A549 (cell line): ENCODE data around the gene GDF9. TPM values are rescaled to one million over a fixed set of nuclear protein-coding genes. Genes with fewer than 3 reads are reported as not detected.
A peak's percentile ranks its signal among the peaks of the same experiment; 100 is the strongest.

Experiments
- ATAC-seq, 2 experiments: fragments of 200-7000 bp in 1 of 2; fragments of >200 bp in 1 of 2; cut with Nextera tagmentation in 1 of 2; cut with Tn5 transposase in 1 of 2; 3 replicates each; pipeline versions ENCODE4 v1.8.0 to v1.9.1; 2018 to 2020; ENCODE audit warnings: mild to moderate bottlenecking in 1 of 2, moderate library complexity in 1 of 2
- CTCF ChIA-PET: fragments of 300-600 bp; sonication (Branson Sonifier 250); formaldehyde crosslinking; extraction: SDS; loops from one replicate; lab custom pipeline; 2021; ENCODE audit warnings: antibody characterized with exemption, inconsistent platforms; lab: Yijun Ruan, JAX
- POLR2A ChIA-PET: fragments of 350-600 bp; formaldehyde crosslinking; extraction: SDS; loops from one replicate; lab custom pipeline; 2021; ENCODE audit warnings: antibody characterized with exemption, inconsistent platforms; lab: Yijun Ruan, JAX
- DNase-seq, 2 experiments: peaks; one replicate each; pipeline versions ENCODE4 v3.0.0 to v3.0.0-alpha.2; 2011 to 2016; ENCODE audit warnings: low read depth in 1 of 2, low spot score in 1 of 2
- FAIRE-seq: peaks from 2 replicates; lab custom pipeline; 2011; peaks lifted over from hg19 to GRCh38; lab: Jason Lieb, UNC
- H3K27ac ChIP-seq, 2 experiments: fragments of >200 bp; sonication (Bioruptor Twin); formaldehyde crosslinking; 3 replicates each; pipeline ENCODE4 v1.5.1; 2016 to 2017
- H3K4me1 ChIP-seq: fragments of >200 bp; sonication (Bioruptor Twin); formaldehyde crosslinking; 3 replicates; pipeline ENCODE4 v1.6.1; 2016
- H3K4me2 ChIP-seq: fragments of >200 bp; sonication (Bioruptor Twin); formaldehyde crosslinking; 3 replicates; pipeline ENCODE4 v1.6.1; 2016
- H3K4me3 ChIP-seq: fragments of >200 bp; sonication (Bioruptor Twin); formaldehyde crosslinking; 3 replicates; pipeline ENCODE4 v1.5.1; 2016
- H3K9me3 ChIP-seq: fragments of >200 bp; sonication (Bioruptor Twin); formaldehyde crosslinking; 3 replicates; pipeline ENCODE4 v1.6.1; 2016
- BHLHE40 ChIP-seq: IDR thresholded peaks from 2 replicates; pipeline ENCODE4 v1.6.1; 2012; ENCODE audit warnings: low read depth, low read length, inconsistent platforms
- CBX2 ChIP-seq: fragments of 200-600 bp; sonication (generic); IDR thresholded peaks from 2 replicates; pipeline ENCODE4 v1.6.1; 2016; ENCODE audit warnings: low read depth, mild to moderate bottlenecking, borderline replicate concordance
- CHD4 ChIP-seq: fragments of 200-600 bp; sonication (generic); IDR thresholded peaks from 2 replicates; pipeline ENCODE4 v1.6.1; 2016; ENCODE audit warnings: antibody characterized with exemption, mild to moderate bottlenecking, borderline replicate concordance
- EHMT2 ChIP-seq: fragments of 200-600 bp; sonication (generic); IDR thresholded peaks from 2 replicates; pipeline ENCODE4 v1.6.1; 2016; ENCODE audit warnings: antibody characterized with exemption, low read depth, mild to moderate bottlenecking, moderate library complexity
- EP300 ChIP-seq, 2 experiments: fragments of >200 bp; sonication (Bioruptor Twin); formaldehyde crosslinking; IDR thresholded peaks; 2 replicates in 1 of 2; 3 replicates in 1 of 2; pipeline ENCODE4 v1.6.1; 2016 to 2017
- ESRRA ChIP-seq: fragments of 150-350 bp; IDR thresholded peaks from 2 replicates; pipeline ENCODE4 v1.6.1; 2014; ENCODE audit warnings: mild to moderate bottlenecking, low read length, borderline replicate concordance
- FOSB ChIP-seq: fragments of 250-450 bp; sonication (Bioruptor Pico); IDR thresholded peaks from 2 replicates; pipeline ENCODE4 v1.5.0; 2020; ENCODE audit warnings: mild to moderate bottlenecking, moderate library complexity
- FOSL2 ChIP-seq, 2 experiments: fragments of 450-650 bp in 1 of 2; fragments of >200 bp in 1 of 2; sonication (Bioruptor Twin) in 1 of 2; formaldehyde crosslinking; IDR thresholded peaks; 2 replicates each; pipeline versions ENCODE4 v1.5.0 to v1.6.1; 2016 to 2020; ENCODE audit warnings: mild to moderate bottlenecking in 1 of 2, moderate library complexity in 1 of 2
- GATA3 ChIP-seq: IDR thresholded peaks from 2 replicates; pipeline ENCODE4 v1.6.1; 2012; ENCODE audit warnings: borderline replicate concordance
- HDAC2 ChIP-seq: fragments of 200-600 bp; sonication (generic); IDR thresholded peaks from 2 replicates; pipeline ENCODE4 v1.6.1; 2016
- HEYL ChIP-seq: fragments of 250-450 bp; sonication (Bioruptor Pico); IDR thresholded peaks from 2 replicates; pipeline ENCODE4 v1.8.0; 2021; ENCODE audit warnings: mild to moderate bottlenecking, moderate library complexity
- HOXB13 ChIP-seq: fragments of 250-450 bp; sonication (Bioruptor Pico); IDR thresholded peaks from 2 replicates; pipeline ENCODE4 v1.5.0; 2020; ENCODE audit warnings: low read depth, mild to moderate bottlenecking, moderate library complexity
- HOXB5 ChIP-seq: fragments of 250-450 bp; sonication (Bioruptor Pico); IDR thresholded peaks from 2 replicates; pipeline ENCODE4 v1.5.0; 2020; ENCODE audit warnings: mild to moderate bottlenecking, moderate library complexity
- JUN ChIP-seq, 2 experiments: fragments of >200 bp; sonication (Bioruptor Twin); formaldehyde crosslinking; IDR thresholded peaks; 2 replicates in 1 of 2; 3 replicates in 1 of 2; pipeline ENCODE4 v1.6.1; 2016 to 2017
- JUNB ChIP-seq: fragments of >200 bp; sonication (Bioruptor Twin); formaldehyde crosslinking; IDR thresholded peaks from 2 replicates; pipeline ENCODE4 v1.6.1; 2016
- KDM1A ChIP-seq: fragments of 200-600 bp; sonication (generic); IDR thresholded peaks from 2 replicates; pipeline ENCODE4 v1.6.1; 2016; ENCODE audit warnings: low read depth, mild to moderate bottlenecking
- MYC ChIP-seq: IDR thresholded peaks from 2 replicates; pipeline ENCODE4 v1.6.1; 2012; ENCODE audit warnings: mild to moderate bottlenecking, inconsistent platforms, low read length, improper control_type of control experiment, borderline replicate concordance
- PHF8 ChIP-seq: fragments of 200-600 bp; sonication (generic); IDR thresholded peaks from 2 replicates; pipeline ENCODE4 v1.6.1; 2016; ENCODE audit warnings: low read depth, mild to moderate bottlenecking, antibody characterized with exemption, moderate library complexity, borderline replicate concordance
- POLR2A ChIP-seq: IDR thresholded peaks from 2 replicates; pipeline ENCODE4 v1.6.1; 2012; ENCODE audit warnings: mild to moderate bottlenecking, low read length
- RARB ChIP-seq: fragments of 250-450 bp; sonication (Bioruptor Pico); IDR thresholded peaks from 2 replicates; pipeline ENCODE4 v1.8.0; 2021; ENCODE audit warnings: mild to moderate bottlenecking, moderate library complexity
- SMC3 ChIP-seq: fragments of >200 bp; sonication (Bioruptor Twin); formaldehyde crosslinking; IDR thresholded peaks from 3 replicates; pipeline ENCODE4 v1.6.1; 2018; ENCODE audit warnings: inconsistent platforms
- SREBF2 ChIP-seq: fragments of 450-650 bp; IDR thresholded peaks from 2 replicates; pipeline ENCODE4 v1.6.1; 2014; ENCODE audit warnings: mild to moderate bottlenecking, moderate library complexity
- TFCP2L1 ChIP-seq: fragments of 250-450 bp; sonication (Bioruptor Pico); IDR thresholded peaks from 2 replicates; pipeline ENCODE4 v1.5.0; 2021; ENCODE audit warnings: mild to moderate bottlenecking
- TP53 ChIP-seq: fragments of 250-450 bp; sonication (Bioruptor Pico); IDR thresholded peaks from 2 replicates; pipeline ENCODE4 v1.5.0; 2021; ENCODE audit warnings: mild to moderate bottlenecking, moderate library complexity
- ZC3H11A ChIP-seq: fragments of 450-650 bp; IDR thresholded peaks from 2 replicates; pipeline ENCODE4 v1.6.1; 2014; ENCODE audit warnings: antibody characterized with exemption, mild to moderate bottlenecking
- ZSCAN20 ChIP-seq: fragments of 250-450 bp; sonication (Bioruptor Pico); IDR thresholded peaks from 2 replicates; pipeline ENCODE4 v1.8.0; 2022; ENCODE audit warnings: mild to moderate bottlenecking, moderate library complexity
- WGBS: methylation state at CpG from one replicate; pipeline ENCODE4 v1.1.6; 2017; ENCODE audit errors: missing lambda C conversion rate; 5-methylcytosine and 5-hydroxymethylcytosine counted together
- polyA plus RNA-seq, 4 experiments: library from polyadenylated mRNA; depleted of rRNA in 3 of 4; stranded (reverse); fragments of >200 nt; fragmentation: RNase III in 1 of 4; extraction: RNeasy Plus Mini Kit Qiagen cat#74134 plus additional on column Dnase treatment in 1 of 4; gene quantifications; 2 replicates in 3 of 4; 3 replicates in 1 of 4; pipeline ENCODE4 v1.2.3, GENCODE V29; 2011 to 2017
- TF ChIP-seq, protein P1 (sequence below): fragments of 200-600 bp; sonication (generic); IDR thresholded peaks from 2 replicates; pipeline ENCODE4 v1.6.1; 2016; ENCODE audit warnings: antibody characterized with exemption, mild to moderate bottlenecking, moderate library complexity
- TF ChIP-seq, protein P2 (sequence below): IDR thresholded peaks from 2 replicates; pipeline ENCODE4 v1.6.1; 2012
- TF ChIP-seq, protein P3 (sequence below): fragments of >200 bp; sonication (Bioruptor Twin); formaldehyde crosslinking; IDR thresholded peaks from 3 replicates; pipeline ENCODE4 v1.5.1; 2016
- TF ChIP-seq, protein P4 (sequence below): fragments of 250-450 bp; sonication (Bioruptor Pico); IDR thresholded peaks from 2 replicates; pipeline ENCODE4 v1.5.0; 2020; ENCODE audit warnings: low read depth, mild to moderate bottlenecking, moderate library complexity
- TF ChIP-seq, protein P5 (sequence below): fragments of >200 bp; sonication (Bioruptor Twin); formaldehyde crosslinking; IDR thresholded peaks from 3 replicates; pipeline ENCODE4 v1.6.1; 2016
- TF ChIP-seq, protein P6 (sequence below): fragments of 450-650 bp; IDR thresholded peaks from 2 replicates; pipeline ENCODE4 v1.6.1; 2014; ENCODE audit warnings: antibody characterized with exemption

GDF9 gene
- polyA plus RNA-seq, 2 of the 4 experiments (the other 2 are of a cell fraction) = 0.49 to 0.85 TPM

DNA sequence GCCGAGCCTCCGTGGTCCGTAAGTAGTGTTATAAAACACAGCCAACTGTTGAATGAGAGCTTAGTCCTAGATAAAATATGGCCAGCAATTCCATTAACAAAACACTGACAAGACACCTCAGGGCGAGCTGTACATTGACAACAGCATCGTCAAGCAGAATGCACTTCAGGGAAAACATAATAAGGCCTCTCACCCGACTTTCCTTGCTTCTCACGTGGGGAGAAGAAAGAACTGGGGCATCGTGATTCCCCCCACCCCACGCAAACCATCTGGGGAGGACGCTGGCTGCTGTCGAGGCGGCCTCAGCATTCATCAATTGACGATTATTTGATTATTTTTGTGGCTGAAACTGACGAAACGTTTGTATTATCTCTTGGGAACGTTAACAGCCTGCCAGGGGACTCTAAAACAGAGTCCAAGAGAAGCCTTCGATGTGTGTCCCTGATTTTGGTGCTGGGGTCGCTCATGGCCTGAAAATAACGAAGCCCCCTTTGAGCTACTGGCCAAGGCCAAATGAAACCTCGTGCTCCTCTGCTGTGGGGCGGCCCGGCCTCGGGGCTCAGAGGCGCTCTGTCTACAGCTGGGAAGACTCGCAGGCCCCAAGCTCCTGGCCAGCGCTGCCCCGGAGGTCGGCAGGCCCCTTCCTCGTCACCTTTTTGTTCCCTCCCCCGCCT, 464 bp downstream of the GDF9 start:
- CTCF ChIA-PET = interaction anchor here (0.6 to 7.6 kb wide), 10 partner anchors 9 to 339 kb away, joined by 3 to 69 read pairs (median 5); partner anchors contain the start of gene SHROOM1
- DNase-seq = no peak
- Histone ChIP-seq H3K4me2 (peak overlapping the region; percentile 92), H3K4me3 (peak overlapping the region; percentile 73), H3K4me1 (peaks cover 12% of the 10 kb centered on the region; the same call in 1 of the 3 replicates), H3K9me3 (no peaks in the 10 kb centered on the region), H3K27ac (peak overlapping the region; percentile 92 to 95)
- FAIRE-seq = no peak
- TF ChIP-seq GATA3 (no peak), ZSCAN20 (no peak), ZC3H11A (no peak), CHD4 (no peak), BHLHE40 (no peak), KDM1A (no peak), FOSL2 (IDR thresholded peaks at IDR 0.05) (no peak), FOSL2 (CRISPR knock-in tag; IDR thresholded peaks at IDR 0.05) (no peak), HOXB13 (CRISPR knock-in tag) (no peak), HOXB5 (CRISPR knock-in tag) (no peak), POLR2A (no peak), RARB (CRISPR knock-in tag) (no peak), MYC (no peak), EHMT2 (no peak), SMC3 (no peak), TFCP2L1 (CRISPR knock-in tag) (no peak), CBX2 (no peak), HDAC2 (no peak), JUN (IDR thresholded peaks at IDR 0.05) (no peak; a peak in 1 of 5 replicates), PHF8 (peak; percentile 36; the same call in 1 of the 2 replicates), TP53 (CRISPR knock-in tag) (peak; percentile 84; the same call in 1 of the 2 replicates), FOSB (CRISPR knock-in tag) (no peak), ESRRA (no peak), JUNB (no peak), SREBF2 (no peak), EP300 (IDR thresholded peaks at IDR 0.05) (no peak), HEYL (no peak)
- TF ChIP-seq, protein P1, sequence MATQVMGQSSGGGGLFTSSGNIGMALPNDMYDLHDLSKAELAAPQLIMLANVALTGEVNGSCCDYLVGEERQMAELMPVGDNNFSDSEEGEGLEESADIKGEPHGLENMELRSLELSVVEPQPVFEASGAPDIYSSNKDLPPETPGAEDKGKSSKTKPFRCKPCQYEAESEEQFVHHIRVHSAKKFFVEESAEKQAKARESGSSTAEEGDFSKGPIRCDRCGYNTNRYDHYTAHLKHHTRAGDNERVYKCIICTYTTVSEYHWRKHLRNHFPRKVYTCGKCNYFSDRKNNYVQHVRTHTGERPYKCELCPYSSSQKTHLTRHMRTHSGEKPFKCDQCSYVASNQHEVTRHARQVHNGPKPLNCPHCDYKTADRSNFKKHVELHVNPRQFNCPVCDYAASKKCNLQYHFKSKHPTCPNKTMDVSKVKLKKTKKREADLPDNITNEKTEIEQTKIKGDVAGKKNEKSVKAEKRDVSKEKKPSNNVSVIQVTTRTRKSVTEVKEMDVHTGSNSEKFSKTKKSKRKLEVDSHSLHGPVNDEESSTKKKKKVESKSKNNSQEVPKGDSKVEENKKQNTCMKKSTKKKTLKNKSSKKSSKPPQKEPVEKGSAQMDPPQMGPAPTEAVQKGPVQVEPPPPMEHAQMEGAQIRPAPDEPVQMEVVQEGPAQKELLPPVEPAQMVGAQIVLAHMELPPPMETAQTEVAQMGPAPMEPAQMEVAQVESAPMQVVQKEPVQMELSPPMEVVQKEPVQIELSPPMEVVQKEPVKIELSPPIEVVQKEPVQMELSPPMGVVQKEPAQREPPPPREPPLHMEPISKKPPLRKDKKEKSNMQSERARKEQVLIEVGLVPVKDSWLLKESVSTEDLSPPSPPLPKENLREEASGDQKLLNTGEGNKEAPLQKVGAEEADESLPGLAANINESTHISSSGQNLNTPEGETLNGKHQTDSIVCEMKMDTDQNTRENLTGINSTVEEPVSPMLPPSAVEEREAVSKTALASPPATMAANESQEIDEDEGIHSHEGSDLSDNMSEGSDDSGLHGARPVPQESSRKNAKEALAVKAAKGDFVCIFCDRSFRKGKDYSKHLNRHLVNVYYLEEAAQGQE = no peak
- TF ChIP-seq, protein P2, sequence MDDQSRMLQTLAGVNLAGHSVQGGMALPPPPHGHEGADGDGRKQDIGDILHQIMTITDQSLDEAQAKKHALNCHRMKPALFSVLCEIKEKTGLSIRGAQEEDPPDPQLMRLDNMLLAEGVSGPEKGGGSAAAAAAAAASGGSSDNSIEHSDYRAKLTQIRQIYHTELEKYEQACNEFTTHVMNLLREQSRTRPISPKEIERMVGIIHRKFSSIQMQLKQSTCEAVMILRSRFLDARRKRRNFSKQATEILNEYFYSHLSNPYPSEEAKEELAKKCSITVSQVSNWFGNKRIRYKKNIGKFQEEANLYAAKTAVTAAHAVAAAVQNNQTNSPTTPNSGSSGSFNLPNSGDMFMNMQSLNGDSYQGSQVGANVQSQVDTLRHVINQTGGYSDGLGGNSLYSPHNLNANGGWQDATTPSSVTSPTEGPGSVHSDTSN = no peak
- TF ChIP-seq, protein P3, sequence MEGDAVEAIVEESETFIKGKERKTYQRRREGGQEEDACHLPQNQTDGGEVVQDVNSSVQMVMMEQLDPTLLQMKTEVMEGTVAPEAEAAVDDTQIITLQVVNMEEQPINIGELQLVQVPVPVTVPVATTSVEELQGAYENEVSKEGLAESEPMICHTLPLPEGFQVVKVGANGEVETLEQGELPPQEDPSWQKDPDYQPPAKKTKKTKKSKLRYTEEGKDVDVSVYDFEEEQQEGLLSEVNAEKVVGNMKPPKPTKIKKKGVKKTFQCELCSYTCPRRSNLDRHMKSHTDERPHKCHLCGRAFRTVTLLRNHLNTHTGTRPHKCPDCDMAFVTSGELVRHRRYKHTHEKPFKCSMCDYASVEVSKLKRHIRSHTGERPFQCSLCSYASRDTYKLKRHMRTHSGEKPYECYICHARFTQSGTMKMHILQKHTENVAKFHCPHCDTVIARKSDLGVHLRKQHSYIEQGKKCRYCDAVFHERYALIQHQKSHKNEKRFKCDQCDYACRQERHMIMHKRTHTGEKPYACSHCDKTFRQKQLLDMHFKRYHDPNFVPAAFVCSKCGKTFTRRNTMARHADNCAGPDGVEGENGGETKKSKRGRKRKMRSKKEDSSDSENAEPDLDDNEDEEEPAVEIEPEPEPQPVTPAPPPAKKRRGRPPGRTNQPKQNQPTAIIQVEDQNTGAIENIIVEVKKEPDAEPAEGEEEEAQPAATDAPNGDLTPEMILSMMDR = no peak
- TF ChIP-seq, protein P4, sequence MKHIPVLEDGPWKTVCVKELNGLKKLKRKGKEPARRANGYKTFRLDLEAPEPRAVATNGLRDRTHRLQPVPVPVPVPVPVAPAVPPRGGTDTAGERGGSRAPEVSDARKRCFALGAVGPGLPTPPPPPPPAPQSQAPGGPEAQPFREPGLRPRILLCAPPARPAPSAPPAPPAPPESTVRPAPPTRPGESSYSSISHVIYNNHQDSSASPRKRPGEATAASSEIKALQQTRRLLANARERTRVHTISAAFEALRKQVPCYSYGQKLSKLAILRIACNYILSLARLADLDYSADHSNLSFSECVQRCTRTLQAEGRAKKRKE (CRISPR knock-in tag) = 0 out of 2 replicates have a peak, but pooled peaks have one; percentile 54
- TF ChIP-seq, protein P5, sequence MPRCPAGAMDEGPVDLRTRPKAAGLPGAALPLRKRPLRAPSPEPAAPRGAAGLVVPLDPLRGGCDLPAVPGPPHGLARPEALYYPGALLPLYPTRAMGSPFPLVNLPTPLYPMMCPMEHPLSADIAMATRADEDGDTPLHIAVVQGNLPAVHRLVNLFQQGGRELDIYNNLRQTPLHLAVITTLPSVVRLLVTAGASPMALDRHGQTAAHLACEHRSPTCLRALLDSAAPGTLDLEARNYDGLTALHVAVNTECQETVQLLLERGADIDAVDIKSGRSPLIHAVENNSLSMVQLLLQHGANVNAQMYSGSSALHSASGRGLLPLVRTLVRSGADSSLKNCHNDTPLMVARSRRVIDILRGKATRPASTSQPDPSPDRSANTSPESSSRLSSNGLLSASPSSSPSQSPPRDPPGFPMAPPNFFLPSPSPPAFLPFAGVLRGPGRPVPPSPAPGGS = no peak
- TF ChIP-seq, protein P6, sequence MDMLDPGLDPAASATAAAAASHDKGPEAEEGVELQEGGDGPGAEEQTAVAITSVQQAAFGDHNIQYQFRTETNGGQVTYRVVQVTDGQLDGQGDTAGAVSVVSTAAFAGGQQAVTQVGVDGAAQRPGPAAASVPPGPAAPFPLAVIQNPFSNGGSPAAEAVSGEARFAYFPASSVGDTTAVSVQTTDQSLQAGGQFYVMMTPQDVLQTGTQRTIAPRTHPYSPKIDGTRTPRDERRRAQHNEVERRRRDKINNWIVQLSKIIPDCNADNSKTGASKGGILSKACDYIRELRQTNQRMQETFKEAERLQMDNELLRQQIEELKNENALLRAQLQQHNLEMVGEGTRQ = 0 out of 2 replicates have a peak, but pooled peaks have one; percentile 11
- POLR2A ChIA-PET = interaction anchor here (0.6 to 1.4 kb wide), 8 partner anchors 23 to 186 kb away, joined by 3 to 9 read pairs (median 4); partner anchors contain the start of genes HSPA4 and SHROOM1
- peak; percentile 60 to 71; a peak in 5 of 6 replicates for ATAC-seq
- WGBS = 43% methylated on average over 29 of the region's 30 CpGs
